GM13977 (cell line): ENCODE results near the gene TP53I13.
A peak's percentile ranks its signal among the peaks of the same experiment; 100 is the strongest.

Experiments
- DNase-seq: peaks from one replicate; pipeline ENCODE4 v3.0.0; 2012; ENCODE audit warnings: low spot score
- in situ Hi-C: fragments of 300-500 bp; cut with MboI; formaldehyde crosslinking; loops from one replicate; pipeline ENCODE4 v1.12.0; 2022; ENCODE audit warnings: low sequenced_read_pairs, low pct_unique_long_range_greater_than_20kb, mixed read lengths, inconsistent platforms; ENCODE audit not compliant: unreplicated experiment
- TF ChIP-seq, protein P1 (sequence below): IDR thresholded peaks from 2 replicates; pipeline ENCODE4 v1.5.1; 2012; ENCODE audit warnings: mild to moderate bottlenecking, control low read depth; ENCODE audit not compliant: insufficient read depth; ENCODE audit errors: extremely low read depth, missing control alignments

TP53I13 gene

DNA sequence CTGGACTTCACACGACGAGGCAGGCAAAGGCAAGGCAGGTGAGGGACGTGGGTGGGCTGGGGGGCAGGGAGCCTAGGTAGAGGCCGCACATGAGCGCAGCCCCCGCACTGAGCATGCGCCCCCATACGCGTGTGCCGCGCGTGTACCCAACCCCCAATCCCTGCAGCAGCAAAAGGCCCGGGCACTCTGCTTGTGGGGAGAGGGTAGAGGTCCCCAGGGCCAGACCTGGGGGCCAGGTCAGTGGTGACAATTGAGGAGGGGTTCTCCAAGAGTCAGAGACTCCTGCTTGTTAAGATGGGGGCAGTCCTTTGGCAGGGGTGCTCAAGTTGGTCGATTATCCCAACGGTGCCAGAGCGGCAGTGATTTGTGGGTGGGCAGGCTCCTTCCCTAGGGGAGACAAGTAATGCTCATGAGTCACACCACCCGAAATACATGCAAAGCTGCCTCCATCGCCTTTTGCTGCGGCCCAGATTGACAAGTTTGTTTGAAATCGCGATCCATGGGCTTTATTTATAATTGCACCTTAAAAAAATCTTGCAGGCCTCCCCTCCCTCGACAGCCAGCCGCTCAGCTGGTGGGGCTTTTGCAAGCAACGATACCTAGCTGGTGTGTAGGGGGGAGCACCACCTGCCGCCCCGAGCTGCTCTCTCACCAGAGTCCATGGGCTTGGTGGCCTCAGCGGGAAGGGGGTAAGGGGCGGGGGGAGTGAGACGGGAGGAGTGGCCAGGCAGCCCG lies 22.1 kb downstream of the TP53I13 start:
- DNase-seq = peak; percentile 48
- TF ChIP-seq, protein P1, sequence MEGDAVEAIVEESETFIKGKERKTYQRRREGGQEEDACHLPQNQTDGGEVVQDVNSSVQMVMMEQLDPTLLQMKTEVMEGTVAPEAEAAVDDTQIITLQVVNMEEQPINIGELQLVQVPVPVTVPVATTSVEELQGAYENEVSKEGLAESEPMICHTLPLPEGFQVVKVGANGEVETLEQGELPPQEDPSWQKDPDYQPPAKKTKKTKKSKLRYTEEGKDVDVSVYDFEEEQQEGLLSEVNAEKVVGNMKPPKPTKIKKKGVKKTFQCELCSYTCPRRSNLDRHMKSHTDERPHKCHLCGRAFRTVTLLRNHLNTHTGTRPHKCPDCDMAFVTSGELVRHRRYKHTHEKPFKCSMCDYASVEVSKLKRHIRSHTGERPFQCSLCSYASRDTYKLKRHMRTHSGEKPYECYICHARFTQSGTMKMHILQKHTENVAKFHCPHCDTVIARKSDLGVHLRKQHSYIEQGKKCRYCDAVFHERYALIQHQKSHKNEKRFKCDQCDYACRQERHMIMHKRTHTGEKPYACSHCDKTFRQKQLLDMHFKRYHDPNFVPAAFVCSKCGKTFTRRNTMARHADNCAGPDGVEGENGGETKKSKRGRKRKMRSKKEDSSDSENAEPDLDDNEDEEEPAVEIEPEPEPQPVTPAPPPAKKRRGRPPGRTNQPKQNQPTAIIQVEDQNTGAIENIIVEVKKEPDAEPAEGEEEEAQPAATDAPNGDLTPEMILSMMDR = no peak

DNA sequence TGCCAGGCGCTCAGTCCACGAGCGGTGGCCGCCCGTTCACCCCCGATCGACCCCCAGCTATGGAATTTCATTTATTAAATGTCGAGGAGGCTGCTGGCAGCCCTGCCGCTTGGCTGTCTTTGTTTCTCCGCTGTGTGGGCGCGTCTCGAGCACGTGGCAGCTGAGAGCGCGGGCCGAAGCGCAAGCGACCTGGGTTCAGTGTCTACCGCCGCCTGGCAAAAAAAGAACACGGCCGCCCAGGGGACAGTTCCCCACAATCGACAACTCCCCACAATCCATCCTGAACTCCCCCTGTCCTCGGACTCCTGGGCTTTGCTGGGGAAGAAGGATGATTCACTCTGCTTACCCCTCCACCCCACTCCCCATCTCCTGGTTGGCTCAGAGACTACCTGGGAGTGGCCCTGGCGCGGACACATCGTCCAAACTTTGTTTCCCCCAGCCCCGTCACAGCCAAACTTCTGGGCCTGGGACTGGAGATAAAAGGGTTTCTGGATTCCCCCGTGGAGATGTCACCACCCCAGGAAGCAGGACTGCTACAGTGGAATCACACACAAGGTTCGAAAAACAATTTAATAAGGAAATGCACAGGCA lies 22.7 kb downstream of the TP53I13 start:
- TF ChIP-seq, protein P1 = no peak
- DNase-seq = peak; percentile 58
- in situ Hi-C loops = no loop called here

More for the DNA sequence above, 22.1 kb downstream of the TP53I13 start:
- in situ Hi-C loops = no loop called here

DNA sequence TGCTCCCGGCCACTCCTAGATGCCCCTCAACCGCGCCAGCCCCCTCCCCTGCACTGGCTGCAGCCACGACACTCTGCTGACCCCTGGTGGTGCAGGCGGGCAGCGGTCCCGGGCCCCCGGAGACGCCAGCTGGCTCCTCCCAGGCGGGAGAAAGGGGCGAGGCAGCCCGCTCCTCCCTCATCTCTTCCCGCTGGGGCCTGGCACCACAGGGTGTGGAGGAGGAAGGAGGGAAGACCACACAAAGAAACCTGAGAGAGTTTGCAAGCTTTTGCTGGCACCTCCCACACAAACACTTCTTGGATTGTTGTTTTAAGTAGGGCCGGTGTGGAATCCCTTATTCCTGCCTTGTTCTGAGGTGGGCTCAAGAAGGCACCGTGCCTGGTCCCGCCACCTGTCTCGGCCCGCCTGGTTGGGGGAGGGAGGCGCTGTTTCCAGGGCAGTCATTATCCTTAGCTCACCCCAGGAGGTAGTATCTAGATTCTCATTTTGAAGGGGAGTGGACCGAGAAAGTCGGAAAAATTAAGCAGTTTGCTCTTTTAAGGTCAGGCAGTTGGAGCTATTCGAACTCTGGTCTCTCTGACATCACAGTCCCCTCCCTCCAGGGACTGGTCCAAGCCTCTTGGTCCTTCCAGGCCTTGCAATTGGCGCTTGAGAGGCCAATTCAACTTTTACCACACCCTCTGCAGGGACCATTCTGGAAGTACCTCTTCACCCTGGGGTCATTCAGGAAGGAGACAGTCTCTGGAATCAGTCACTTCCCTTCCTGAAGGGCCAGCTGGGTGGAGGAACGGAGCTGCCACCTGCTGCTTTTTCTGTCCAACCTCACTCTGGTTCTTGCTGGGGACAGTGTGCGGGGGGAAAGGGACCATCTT lies 23.5 kb downstream of the TP53I13 start:
- DNase-seq = peak; percentile 92
- in situ Hi-C loops = no loop called here
- TF ChIP-seq, protein P1 = peak; percentile 98

DNA sequence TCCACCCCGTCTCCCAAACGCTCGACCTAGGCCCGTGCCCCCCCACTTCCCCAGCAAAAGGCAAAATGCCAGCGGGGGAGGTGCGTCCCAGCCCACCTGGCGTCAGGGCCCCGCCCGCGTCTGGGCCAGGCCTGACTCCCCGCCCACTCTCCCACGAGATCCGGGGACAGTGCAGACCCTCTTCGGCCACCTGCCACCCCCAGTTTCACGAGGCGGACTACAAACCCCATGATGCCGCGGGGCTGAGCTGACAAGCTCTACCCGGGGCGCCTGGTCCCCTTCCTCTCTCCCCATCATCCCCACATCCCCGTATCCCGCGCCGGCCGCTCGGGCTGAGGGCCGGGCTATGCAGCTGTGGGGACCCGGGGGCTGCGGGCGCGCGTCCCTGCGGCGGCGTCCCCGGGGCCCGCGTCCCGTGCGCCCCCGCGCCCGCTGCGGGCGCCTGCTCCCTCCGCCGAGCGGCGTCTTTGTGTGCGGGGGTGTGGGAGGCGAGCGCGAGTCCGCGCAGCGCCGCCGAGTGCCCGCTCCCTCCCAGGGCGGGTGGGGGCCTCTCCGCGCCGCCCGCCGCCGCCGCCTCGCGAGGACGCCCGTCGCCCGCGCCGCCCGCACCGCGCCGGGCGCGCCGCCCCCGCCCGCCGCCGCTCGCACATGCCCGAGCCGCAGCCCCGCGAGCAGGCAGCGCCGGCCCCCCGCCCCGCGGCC lies 24.5 kb downstream of the TP53I13 start, which contains the start of gene ANKRD13B:
TSS of gene ANKRD13B (plus strand) at position 283 of the 702 bp plus-strand sequence. CDS start 490 bp downstream, outside the sequence.
- DNase-seq = peak; percentile 72
- in situ Hi-C loops = no loop called here
- TF ChIP-seq, protein P1 = no peak

DNA sequence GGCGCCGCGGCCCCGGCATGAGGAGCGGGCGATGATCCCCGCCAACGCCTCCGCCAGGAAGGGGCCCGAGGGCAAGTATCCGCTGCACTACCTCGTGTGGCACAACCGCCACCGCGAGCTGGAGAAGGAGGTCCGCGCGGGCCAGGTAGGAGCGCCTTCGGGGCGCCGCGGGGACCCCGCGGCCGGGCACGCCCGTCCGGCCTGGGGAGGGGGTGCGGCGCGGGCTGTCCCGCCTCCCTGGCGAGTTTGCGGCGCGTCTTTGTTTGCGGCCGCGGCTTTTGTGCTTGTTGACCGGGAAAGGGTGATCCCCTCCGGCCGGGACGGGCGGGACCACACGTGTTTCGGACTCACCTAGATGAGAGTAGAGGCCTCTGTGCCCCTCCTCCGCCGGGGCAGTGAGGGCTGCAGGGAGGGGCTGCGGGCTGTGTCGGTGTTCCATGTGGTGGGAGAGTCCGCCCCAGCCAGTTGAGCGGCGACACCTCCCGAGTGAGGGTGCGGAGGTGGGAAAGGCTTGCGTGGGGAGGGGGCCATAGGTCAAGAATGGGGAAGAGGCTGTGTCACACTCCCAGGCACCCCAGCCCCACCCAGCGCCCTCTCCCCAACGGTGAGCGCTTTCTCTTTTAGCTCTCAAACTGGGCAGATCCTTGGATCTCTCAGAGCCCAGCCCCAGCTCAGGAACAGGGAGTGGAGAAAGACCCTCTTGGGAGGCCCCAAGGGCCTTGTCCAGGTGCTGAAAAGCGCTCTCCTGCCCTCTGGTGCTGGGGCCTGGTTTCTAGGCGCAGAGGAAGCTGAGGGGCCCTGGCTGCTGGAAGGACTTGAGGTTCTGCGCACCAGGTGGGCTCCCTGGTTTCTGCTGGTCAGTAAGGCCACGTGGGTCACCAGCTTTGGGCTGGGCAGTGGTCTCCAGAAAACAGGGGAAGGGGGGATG lies 25.4 kb downstream of the TP53I13 start:
- TF ChIP-seq, protein P1 = peak; percentile 35
- peak; percentile 37 for DNase-seq
- in situ Hi-C loops = no loop called here
